ENCODE measurements around the gene ACBD3.

Gene ACBD3

GRCh38 chr1:226157761-226158316 lies 28.7 kb downstream of the ACBD3 start:
- ATAC-seq: no peak
- TF ChIP-seq TSHZ2 (CRISPR knock-in tag; IDR thresholded peaks at IDR 0.05) (no peak), ARNTL (CRISPR knock-in tag; IDR thresholded peaks at IDR 0.05; ENCODE audit: borderline replicate concordance, low read depth) (no peak), BACH2 (CRISPR knock-in tag; IDR thresholded peaks at IDR 0.05; ENCODE audit: borderline replicate concordance) (no peak), ISL1 (CRISPR knock-in tag; IDR thresholded peaks at IDR 0.05) (no peak)

GRCh38 chr1:226154593-226154992 lies 31.9 kb downstream of the ACBD3 start:
- no peak for TF ChIP-seq ZNF8 (CRISPR knock-in tag; IDR thresholded peaks at IDR 0.05)
- TF ChIP-seq CSDC2 (CRISPR knock-in tag; IDR thresholded peaks at IDR 0.05): no peak
- no peak for TF ChIP-seq ZC3H10 (CRISPR knock-in tag; IDR thresholded peaks at IDR 0.05)
- TF ChIP-seq PPARA (CRISPR knock-in tag; IDR thresholded peaks at IDR 0.05; ENCODE audit: borderline replicate concordance): no peak
- no peak for TF ChIP-seq SNAI2 (CRISPR knock-in tag; IDR thresholded peaks at IDR 0.05)
- TF ChIP-seq TSHZ2 (CRISPR knock-in tag; IDR thresholded peaks at IDR 0.05): no peak
- no peak for TF ChIP-seq RARB (CRISPR knock-in tag; IDR thresholded peaks at IDR 0.05)
- TF ChIP-seq TOX (CRISPR knock-in tag; IDR thresholded peaks at IDR 0.05; ENCODE audit: borderline replicate concordance): no peak
- no peak for ATAC-seq

GRCh38 chr1:226149806-226150205 lies 36.7 kb downstream of the ACBD3 start:
- peak; percentile 53 for ATAC-seq
- no peak for TF ChIP-seq ESRRG (CRISPR knock-in tag; IDR thresholded peaks at IDR 0.05)
- TF ChIP-seq OSR1 (CRISPR knock-in tag; IDR thresholded peaks at IDR 0.05): no peak
- TF ChIP-seq CSRNP3 (CRISPR knock-in tag; IDR thresholded peaks at IDR 0.05): no peak

GRCh38 chr1:226148121-226148648 lies 38.4 kb downstream of the ACBD3 start:
- ATAC-seq: no peak

More at GRCh38 chr1:226148121-226148648, 38.4 kb downstream of the ACBD3 start:
- TF ChIP-seq CSDC2 (CRISPR knock-in tag; IDR thresholded peaks at IDR 0.05) (no peak), ZC3H10 (CRISPR knock-in tag; IDR thresholded peaks at IDR 0.05) (no peak), PPARA (CRISPR knock-in tag; IDR thresholded peaks at IDR 0.05; ENCODE audit: borderline replicate concordance) (no peak), SNAI2 (CRISPR knock-in tag; IDR thresholded peaks at IDR 0.05) (no peak), TOX (CRISPR knock-in tag; IDR thresholded peaks at IDR 0.05; ENCODE audit: borderline replicate concordance) (no peak), CREB5 (CRISPR knock-in tag; IDR thresholded peaks at IDR 0.05; ENCODE audit: low read depth) (no peak), CSRNP3 (CRISPR knock-in tag; IDR thresholded peaks at IDR 0.05) (no peak)
